Mesothelial cell of epicardium (in vitro differentiated cells): Measurements from ENCODE around the gene DISP3. TPM values are rescaled to one million over a fixed set of nuclear protein-coding genes. Genes with fewer than 3 reads are reported as not detected.

Experiments
- DNase-seq, 2 experiments: peaks; one replicate each; pipeline ENCODE4 v3.0.0; 2021; ENCODE audit warnings: low spot score in 2 of 2; ENCODE audit not compliant: unreplicated experiment in 2 of 2
- H3K27ac Mint-ChIP-seq: 2 replicates; pipeline ENCODE4 v1.8.0; 2021; ENCODE audit warnings: mixed read lengths
- H3K27me3 Mint-ChIP-seq: 2 replicates; pipeline ENCODE4 v1.8.0; 2021; ENCODE audit warnings: low read depth, mixed read lengths
- H3K36me3 Mint-ChIP-seq: 2 replicates; pipeline ENCODE4 v1.8.0; 2021; ENCODE audit warnings: mixed read lengths
- H3K4me1 Mint-ChIP-seq: 2 replicates; pipeline ENCODE4 v1.8.0; 2021; ENCODE audit warnings: mixed read lengths
- H3K4me3 Mint-ChIP-seq: 2 replicates; pipeline ENCODE4 v1.8.0; 2021; ENCODE audit warnings: mild to moderate bottlenecking, moderate library complexity, mixed read lengths
- H3K9me3 Mint-ChIP-seq: 2 replicates; pipeline ENCODE4 v1.8.0; 2021; ENCODE audit warnings: mixed read lengths
- CTCF ChIP-seq: fragments of 200-600 bp; sonication (generic); IDR thresholded peaks from one replicate; pipeline ENCODE4 v1.5.0; 2021; ENCODE audit warnings: antibody characterized with exemption; ENCODE audit not compliant: unreplicated experiment
- total RNA-seq: library from RNA; stranded (reverse); gene quantifications from 3 replicates; pipeline ENCODE4 v1.2.1, GENCODE V29; 2021

DISP3 gene
- total RNA-seq, 1 donor from 2014 or later: 2.2 TPM

- H3K4me3 Mint-ChIP-seq: no peak overlapping the region
- H3K36me3 Mint-ChIP-seq: peaks cover 14% of the 10 kb centered on the region
- no peak overlapping the region for H3K27ac Mint-ChIP-seq
- DNase-seq: no peak
- H3K9me3 Mint-ChIP-seq: peaks cover 53% of the 10 kb centered on the region
- no peak for TF ChIP-seq CTCF
- H3K4me1 Mint-ChIP-seq: no peaks in the 10 kb centered on the region
- peaks cover 12% of the 10 kb centered on the region for H3K27me3 Mint-ChIP-seq
Observed at GRCh38 chr1:11504599-11504998, 25.6 kb downstream of the DISP3 start.

GRCh38 chr1:11505591-11506538, 26.9 kb downstream of the DISP3 start:
- H3K27me3 Mint-ChIP-seq: no peaks in the 10 kb centered on the region
- H3K36me3 Mint-ChIP-seq: peaks cover 14% of the 10 kb centered on the region
- H3K9me3 Mint-ChIP-seq: peaks cover 62% of the 10 kb centered on the region
- no peak overlapping the region for H3K27ac Mint-ChIP-seq
- no peaks in the 10 kb centered on the region for H3K4me1 Mint-ChIP-seq
- DNase-seq: no peak
- TF ChIP-seq CTCF: no peak
- H3K4me3 Mint-ChIP-seq: no peak overlapping the region

GRCh38 chr1:11507309-11507708, 28.4 kb downstream of the DISP3 start:
- peaks cover 9% of the 10 kb centered on the region for H3K36me3 Mint-ChIP-seq
- peaks cover 2% of the 10 kb centered on the region for H3K27me3 Mint-ChIP-seq
- no peak for DNase-seq
- H3K4me1 Mint-ChIP-seq: no peaks in the 10 kb centered on the region
- TF ChIP-seq CTCF: no peak
- no peak overlapping the region for H3K4me3 Mint-ChIP-seq
- H3K9me3 Mint-ChIP-seq: peaks cover 67% of the 10 kb centered on the region
- H3K27ac Mint-ChIP-seq: no peak overlapping the region

- no peak overlapping the region for H3K27ac Mint-ChIP-seq
Observed at GRCh38 chr1:11513681-11514080, 34.7 kb downstream of the DISP3 start.

GRCh38 chr1:11514366-11514765, 35.4 kb downstream of the DISP3 start:
- Mint-ChIP-seq H3K27me3 (peaks cover 3% of the 10 kb centered on the region), H3K27ac (no peak overlapping the region), H3K36me3 (no peaks in the 10 kb centered on the region), H3K4me1 (no peaks in the 10 kb centered on the region), H3K4me3 (no peak overlapping the region), H3K9me3 (peaks cover 29% of the 10 kb centered on the region)
- no peak for TF ChIP-seq CTCF
- DNase-seq: no peak

More at GRCh38 chr1:11513681-11514080, 34.7 kb downstream of the DISP3 start:
- Mint-ChIP-seq H3K36me3 (no peaks in the 10 kb centered on the region), H3K4me1 (no peaks in the 10 kb centered on the region), H3K27me3 (peaks cover 3% of the 10 kb centered on the region), H3K4me3 (no peak overlapping the region), H3K9me3 (peaks cover 36% of the 10 kb centered on the region)
- TF ChIP-seq CTCF: no peak
- DNase-seq: no peak
